Vagina (tissue), 2 donors: ENCODE results near the gene ELANE. TPM values are rescaled to one million over a fixed set of nuclear protein-coding genes. Genes with fewer than 3 reads are reported as not detected.
A peak's percentile ranks its signal among the peaks of the same experiment; 100 is the strongest.
"Not testable (repeated sequence)": the region's sequence is repeated elsewhere in the genome, so short reads cannot be mapped to it uniquely, and the experiment has no call there.

Experiments
- DNase-seq, 2 donors: peaks; one replicate each; pipeline ENCODE4 v3.0.0-alpha.2; 2017; ENCODE audit errors: extremely low spot score in 2 of 2
- H3K27ac ChIP-seq: fragments of 200-600 bp; sonication (generic); one replicate; pipeline ENCODE4 v1.5.1; 2019
- H3K27me3 ChIP-seq: fragments of 200-600 bp; sonication (generic); one replicate; pipeline ENCODE4 v1.5.1; 2019
- H3K36me3 ChIP-seq, 2 donors: fragments of 200-600 bp; sonication (generic); one replicate each; pipeline ENCODE4 v1.5.1; 2017 to 2019
- H3K4me1 ChIP-seq: fragments of 200-600 bp; sonication (generic); one replicate; pipeline ENCODE4 v1.5.1; 2019
- H3K4me3 ChIP-seq, 2 donors: fragments of 200-600 bp; sonication (generic); 1 replicate in 1 of 2; 2 replicates in 1 of 2; pipeline ENCODE4 v1.5.1; 2016 to 2019
- H3K9me3 ChIP-seq: fragments of 200-600 bp; sonication (generic); one replicate; pipeline ENCODE4 v1.5.1; 2019
- CTCF ChIP-seq, 3 experiments: fragments of 450-650 bp in 2 of 3; fragments of 200-600 bp in 1 of 3; sonication (generic) in 1 of 3; IDR thresholded peaks; one replicate each; pipeline ENCODE4 v1.5.1; 2017 to 2019; ENCODE audit warnings: antibody characterized with exemption in 3 of 3, mild to moderate bottlenecking in 2 of 3, moderate library complexity in 2 of 3
- POLR2A ChIP-seq, 2 donors: fragments of 450-650 bp; IDR thresholded peaks; one replicate each; pipeline ENCODE4 v1.6.1; 2017; ENCODE audit warnings: antibody characterized with exemption in 2 of 2, mild to moderate bottlenecking in 2 of 2, moderate library complexity in 2 of 2
- POLR2AphosphoS5 ChIP-seq, 2 donors: sonication (generic); formaldehyde crosslinking; IDR thresholded peaks; one replicate each; pipeline ENCODE4 v1.9.0; 2017; ENCODE audit warnings: antibody characterized with exemption in 2 of 2, mild to moderate bottlenecking in 2 of 2, low read depth in 1 of 2; ENCODE audit not compliant: insufficient read depth in 1 of 2
- intact Hi-C: fragments of 100-400 bp; cut with DNase I; formaldehyde crosslinking; loops from one replicate; pipeline ENCODE4 v1.15.1; 2023
- total RNA-seq: library from RNA; depleted of rRNA; stranded (reverse); fragments of >200 nt; gene quantifications from one replicate; pipeline ENCODE4 v1.2.3, GENCODE V29; 2016

Gene ELANE
- total RNA-seq, 1 donor from 2014 or later: not detected

- no peak for DNase-seq
- peaks cover 9% of the 10 kb centered on the region for H3K27me3 ChIP-seq
- intact Hi-C loops: no loop called here
- H3K4me1 ChIP-seq: peaks cover 37% of the 10 kb centered on the region
- H3K27ac ChIP-seq: peak overlapping the region; percentile 75
- peak overlapping the region in 1 of 2 donors; percentile 34 for H3K4me3 ChIP-seq
- no peaks in the 10 kb centered on the region for H3K9me3 ChIP-seq
- TF ChIP-seq POLR2A (IDR thresholded peaks at IDR 0.05) (no peak), POLR2AphosphoS5 (IDR thresholded peaks at IDR 0.05; ENCODE audit: insufficient read depth in 1 of 2, low read depth in 1 of 2) (peak; percentile 65 to 92), CTCF (IDR thresholded peaks at IDR 0.05) (no peak)
- H3K36me3 ChIP-seq: no peaks in the 10 kb centered on the region
These were observed 1.7 kb upstream of the ELANE start for GRCh38 chr19:850221-850978.

- H3K36me3 ChIP-seq: no peaks in the 10 kb centered on the region
- intact Hi-C loops: no loop called here
- DNase-seq: no peak
- H3K27me3 ChIP-seq: peaks cover 9% of the 10 kb centered on the region
- H3K9me3 ChIP-seq: no peaks in the 10 kb centered on the region
- peaks cover 37% of the 10 kb centered on the region for H3K4me1 ChIP-seq
- TF ChIP-seq POLR2AphosphoS5 (IDR thresholded peaks at IDR 0.05; ENCODE audit: insufficient read depth in 1 of 2, low read depth in 1 of 2) (peak in 1 of 2 donors; percentile 41), CTCF (IDR thresholded peaks at IDR 0.05) (no peak)
- H3K27ac ChIP-seq: peak overlapping the region; percentile 75
- peak overlapping the region in 1 of 2 donors; percentile 34 for H3K4me3 ChIP-seq
These were observed 1.1 kb upstream of the ELANE start for GRCh38 chr19:850979-851335.

DNA sequence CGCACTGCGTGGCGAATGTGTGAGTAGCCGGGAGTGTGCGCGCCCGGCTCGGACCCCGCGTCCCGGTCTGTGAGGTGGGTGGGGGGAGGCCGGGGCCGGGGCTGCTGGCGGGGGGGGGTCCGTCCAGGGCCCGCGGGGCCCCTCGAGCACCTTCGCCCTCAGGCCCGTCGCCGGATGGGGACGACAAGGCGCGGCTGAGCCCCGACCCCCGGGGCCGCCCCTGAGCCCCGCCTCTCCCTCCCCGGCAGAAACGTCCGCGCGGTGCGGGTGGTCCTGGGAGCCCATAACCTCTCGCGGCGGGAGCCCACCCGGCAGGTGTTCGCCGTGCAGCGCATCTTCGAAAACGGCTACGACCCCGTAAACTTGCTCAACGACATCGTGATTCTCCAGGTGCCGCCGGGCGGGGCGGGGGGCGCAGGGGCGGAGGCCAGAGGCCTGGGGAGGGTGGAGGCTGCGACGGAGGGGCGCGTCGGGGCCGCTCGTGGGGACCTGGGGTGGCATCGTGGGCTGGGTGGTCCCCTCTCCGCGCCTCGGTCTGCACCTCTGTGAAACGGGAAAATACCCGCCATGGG, 997 bp downstream of the ELANE start:
- no peaks in the 10 kb centered on the region for H3K9me3 ChIP-seq
- no peak overlapping the region for H3K27ac ChIP-seq
- peak overlapping the region in 1 of 2 donors; percentile 3 for H3K4me3 ChIP-seq
- intact Hi-C loops: no loop called here
- H3K4me1 ChIP-seq: peaks cover 30% of the 10 kb centered on the region
- TF ChIP-seq POLR2A (IDR thresholded peaks at IDR 0.05) (no peak), CTCF (IDR thresholded peaks at IDR 0.05) (no peak), POLR2AphosphoS5 (IDR thresholded peaks at IDR 0.05; ENCODE audit: insufficient read depth in 1 of 2, low read depth in 1 of 2) (no peak)
- no peak for DNase-seq
- peaks cover 9% of the 10 kb centered on the region for H3K27me3 ChIP-seq
- no peaks in the 10 kb centered on the region for H3K36me3 ChIP-seq

DNA sequence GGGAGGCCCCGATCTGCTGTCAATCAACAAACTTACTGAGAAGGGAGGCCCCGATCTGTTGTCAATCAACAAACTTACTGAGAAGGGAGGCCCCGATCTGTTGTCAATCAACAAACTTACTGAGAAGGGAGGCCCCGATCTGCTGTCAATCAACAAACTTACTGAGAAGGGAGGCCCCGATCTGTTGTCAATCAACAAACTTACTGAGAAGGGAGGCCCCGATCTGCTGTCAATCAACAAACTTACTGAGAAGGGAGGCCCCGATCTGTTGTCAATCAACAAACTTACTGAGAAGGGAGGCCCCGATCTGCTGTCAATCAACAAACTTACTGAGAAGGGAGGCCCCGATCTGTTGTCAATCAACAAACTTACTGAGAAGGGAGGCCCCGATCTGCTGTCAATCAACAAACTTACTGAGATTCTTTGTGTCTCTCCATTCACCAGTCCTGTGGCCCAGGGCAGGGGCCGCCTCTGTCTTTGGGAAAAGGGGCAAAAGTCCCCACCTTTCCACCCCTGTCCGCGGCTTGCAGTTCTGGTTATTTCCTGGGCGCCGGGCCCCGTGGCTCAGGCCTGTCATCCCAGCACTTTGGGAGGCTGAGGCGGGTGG, 1.6 kb downstream of the ELANE start:
- Histone ChIP-seq H3K4me3 (peak overlapping the region in 1 of 2 donors; percentile 3), H3K4me1 (peaks cover 28% of the 10 kb centered on the region)
- H3K27ac ChIP-seq, DNase-seq, H3K9me3 ChIP-seq, intact Hi-C loops, H3K36me3 ChIP-seq, H3K27me3 ChIP-seq: not testable (repeated sequence)

- H3K9me3 ChIP-seq: no peaks in the 10 kb centered on the region
- peaks cover 9% of the 10 kb centered on the region for H3K27me3 ChIP-seq
- intact Hi-C loops: no loop called here
These were observed 2.4 kb downstream of the ELANE start for GRCh38 chr19:854549-854948.

More at GRCh38 chr19:854549-854948, 2.4 kb downstream of the ELANE start:
- no peak overlapping the region for H3K4me3 ChIP-seq
- peaks cover 32% of the 10 kb centered on the region for H3K4me1 ChIP-seq
- H3K27ac ChIP-seq: no peak overlapping the region
- TF ChIP-seq POLR2AphosphoS5 (IDR thresholded peaks at IDR 0.05; ENCODE audit: insufficient read depth in 1 of 2, low read depth in 1 of 2) (no peak), POLR2A (IDR thresholded peaks at IDR 0.05) (no peak), CTCF (IDR thresholded peaks at IDR 0.05) (no peak)
- no peaks in the 10 kb centered on the region for H3K36me3 ChIP-seq
- no peak for DNase-seq
